ENCODE data around the gene ANKRD9.
A peak's percentile ranks its signal among the peaks of the same experiment; 100 is the strongest.
"Not testable (repeated sequence)": the region's sequence is repeated elsewhere in the genome, so short reads cannot be mapped to it uniquely, and the experiment has no call there.

Gene ANKRD9

DNA sequence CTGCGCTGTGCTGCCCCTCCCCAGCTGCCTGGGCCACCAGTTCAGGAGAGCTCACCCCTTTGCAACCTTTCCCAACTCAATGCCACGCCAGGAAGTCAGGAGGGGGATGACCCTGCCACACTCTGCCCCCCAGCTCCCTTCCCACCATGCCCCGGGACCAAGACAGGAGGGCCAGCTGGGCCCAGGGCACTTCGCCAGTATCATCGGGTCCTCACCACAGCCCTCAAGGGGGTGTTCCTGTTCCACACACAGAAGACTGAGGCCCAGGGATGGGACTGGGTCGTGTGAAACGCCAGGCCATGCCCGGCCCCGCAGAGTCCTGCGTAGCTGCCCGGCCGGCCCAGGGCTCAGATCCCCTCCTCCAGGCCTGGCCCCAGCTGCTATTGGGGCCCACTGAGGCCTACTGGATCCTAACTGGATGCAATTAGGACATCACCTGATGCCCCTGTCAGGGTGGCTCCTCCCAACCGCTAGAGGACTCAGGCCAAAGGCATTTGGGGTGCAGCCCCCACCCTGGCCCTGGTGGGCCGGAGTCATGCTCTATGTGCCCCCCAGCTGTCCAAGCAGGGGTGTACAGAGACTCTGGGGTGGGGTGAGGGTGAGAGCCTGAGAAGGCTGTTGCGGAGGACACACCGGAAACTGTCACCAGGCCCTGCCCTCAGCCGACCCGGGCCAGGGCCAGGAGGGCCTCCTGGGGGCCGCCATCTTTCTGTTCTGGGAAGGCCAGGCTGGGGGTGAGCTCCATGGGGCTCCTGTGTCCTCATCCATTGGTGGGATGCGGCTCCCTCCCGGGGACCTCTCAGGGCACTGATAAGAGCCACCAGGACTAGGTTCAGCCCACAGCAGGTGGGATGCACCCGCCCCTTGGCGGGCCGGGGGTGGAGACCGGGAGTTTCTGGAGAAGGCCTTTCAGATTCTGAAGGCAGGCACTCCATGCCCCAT is 29.3 kb upstream of the ANKRD9 start:
- DNase-seq (ENCODE audit: low read depth in 2 of 2) = no peak

DNA sequence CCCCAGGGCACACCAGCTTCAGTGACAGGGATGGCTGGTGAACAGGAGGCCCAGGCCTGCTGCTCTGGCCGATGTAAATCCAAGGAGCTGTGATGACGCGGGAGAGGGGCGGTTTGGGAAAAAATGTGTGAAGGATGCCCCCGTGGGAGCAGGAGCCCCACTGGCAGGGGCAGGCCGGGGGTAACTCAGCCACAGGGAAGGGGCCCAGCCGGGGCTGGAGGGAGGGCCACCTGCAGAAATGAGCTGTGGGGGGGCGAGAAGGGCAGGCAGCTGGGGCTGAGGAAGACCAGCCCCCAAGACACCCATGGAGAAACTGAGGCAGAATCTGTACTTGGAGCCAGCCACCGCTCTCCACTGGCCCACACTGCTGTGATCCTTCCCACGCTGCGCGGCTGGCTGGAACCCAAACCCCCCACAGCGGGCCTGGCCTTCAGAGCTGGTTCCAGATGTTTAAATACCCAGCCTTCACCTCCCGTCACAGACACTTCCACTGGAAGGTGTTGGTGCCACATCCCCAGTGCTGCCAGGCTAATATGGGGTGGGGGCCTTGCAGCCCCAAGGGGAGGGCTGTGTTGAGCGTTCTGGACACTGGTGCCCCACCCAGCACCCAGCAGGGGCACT is 28.5 kb upstream of the ANKRD9 start:
- no peak for DNase-seq (ENCODE audit: low read depth in 2 of 2)

DNA sequence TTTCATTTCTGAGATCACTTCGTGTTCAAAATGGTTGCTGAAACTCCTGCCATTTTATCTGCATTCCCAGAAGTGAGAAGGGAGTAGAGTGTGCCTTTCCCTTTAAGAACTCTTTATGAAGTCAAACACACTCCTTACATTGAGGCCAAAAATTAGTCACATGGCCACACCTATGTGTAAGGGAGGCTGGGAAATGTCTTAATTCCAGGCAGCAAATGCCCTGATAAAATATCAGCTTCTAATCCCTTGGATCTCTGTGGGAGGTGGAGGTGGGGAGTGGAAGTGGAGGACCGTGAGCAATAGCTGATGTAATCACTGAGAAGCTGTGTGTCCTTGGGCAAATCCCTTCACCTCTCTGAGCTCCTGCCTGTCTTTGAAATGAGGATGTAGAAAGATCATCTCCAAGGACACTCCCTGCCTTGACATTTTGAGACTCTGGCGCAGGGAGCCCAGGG is 22.7 kb upstream of the ANKRD9 start:
- no peak for DNase-seq (ENCODE audit: low read depth in 2 of 2)

DNA sequence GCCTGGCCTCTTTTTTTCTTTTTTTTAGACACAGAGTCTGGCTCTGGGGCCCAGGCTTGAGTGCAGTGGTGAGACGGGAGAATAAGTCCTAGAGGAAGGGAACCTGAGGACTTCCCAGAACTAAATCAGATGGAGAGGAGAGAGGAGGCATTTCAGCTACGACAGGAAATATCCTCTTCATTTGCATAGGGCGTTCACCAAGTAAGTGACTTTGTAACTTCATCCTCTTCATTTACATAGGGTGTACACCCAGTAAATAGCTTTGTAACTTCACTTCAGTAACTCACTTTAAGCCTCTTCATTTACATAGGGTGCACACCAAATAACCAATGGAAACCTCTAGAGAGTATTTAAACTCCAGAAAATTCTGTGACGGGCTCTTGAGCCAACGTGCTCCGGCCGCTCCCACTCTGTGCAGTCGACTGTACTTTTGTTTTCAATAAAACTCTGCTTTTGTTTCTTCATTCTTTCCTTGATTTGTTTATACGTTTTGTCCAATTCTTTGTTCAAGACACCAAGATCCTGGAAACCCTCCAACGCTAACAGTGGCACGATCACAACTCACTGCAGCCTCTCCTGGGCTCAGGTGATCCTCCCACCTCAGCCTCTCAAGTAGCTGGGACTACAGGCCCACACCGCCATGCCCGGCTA is 21.4 kb upstream of the ANKRD9 start:
- DNase-seq (ENCODE audit: low read depth in 2 of 2) = no peak

DNA sequence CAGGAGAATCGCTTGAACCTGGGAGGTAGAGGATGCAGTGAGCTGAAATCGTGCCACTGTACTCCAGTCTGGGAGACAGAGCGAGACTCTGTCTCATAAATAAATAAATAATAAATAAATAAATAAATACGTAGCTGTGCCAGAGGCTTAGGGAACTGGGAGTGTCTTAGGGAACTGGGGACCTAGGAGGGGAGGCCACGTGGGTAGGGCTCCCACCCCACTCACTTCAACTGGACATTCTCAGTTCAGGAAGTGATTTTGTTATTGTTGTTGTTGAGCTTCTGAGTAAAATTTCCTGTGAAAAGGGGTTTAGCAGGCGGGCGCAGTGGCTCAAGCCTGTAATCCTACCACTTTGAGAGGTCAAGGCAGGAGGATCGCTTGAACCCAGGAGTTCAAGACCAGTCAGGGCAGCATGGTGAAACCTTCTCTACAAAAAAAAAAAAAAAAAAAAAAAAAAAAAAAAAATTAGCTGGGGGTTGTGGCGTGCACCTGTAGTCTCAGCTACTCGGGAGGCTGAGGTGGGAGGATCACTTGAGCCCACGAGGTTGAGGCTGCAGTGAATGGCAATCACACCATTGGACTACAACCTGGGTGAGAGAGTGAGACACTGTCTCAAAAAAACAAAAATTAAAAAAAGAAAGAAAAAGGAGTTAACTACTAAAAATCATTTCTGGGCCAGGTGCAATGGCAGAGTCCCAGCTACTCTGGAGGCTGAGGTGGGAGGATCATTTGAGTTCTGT is 19.0 kb upstream of the ANKRD9 start:
- DNase-seq (ENCODE audit: low read depth in 2 of 2) = no peak

DNA sequence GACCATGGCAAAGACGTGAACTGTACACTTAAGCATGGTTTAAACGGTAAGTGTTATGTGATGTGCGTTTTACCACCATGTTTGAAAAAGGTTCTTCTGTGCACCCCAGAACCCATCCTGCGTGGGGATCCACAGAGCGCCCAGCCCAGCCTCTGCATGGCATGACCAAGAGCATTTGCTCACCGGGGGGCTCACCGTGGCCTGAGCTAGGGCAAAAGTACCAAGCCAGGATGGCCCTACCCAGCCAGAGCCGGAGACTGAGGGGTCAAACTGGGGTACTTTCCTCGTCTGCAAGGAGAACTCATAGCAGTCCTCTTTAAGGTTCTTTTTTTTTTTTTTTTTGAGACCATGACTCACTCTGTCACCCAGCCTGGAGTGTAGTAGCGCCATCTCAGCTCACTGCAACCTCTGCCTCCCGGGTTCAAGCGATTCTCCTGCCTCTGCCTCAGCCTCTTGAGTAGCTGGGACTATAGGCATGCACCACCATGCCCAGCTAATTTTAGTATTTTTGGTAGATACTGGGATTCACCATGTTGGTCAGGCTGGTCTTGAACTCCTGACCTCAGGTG is 16.4 kb upstream of the ANKRD9 start:
- no peak for DNase-seq (ENCODE audit: low read depth in 2 of 2)

DNA sequence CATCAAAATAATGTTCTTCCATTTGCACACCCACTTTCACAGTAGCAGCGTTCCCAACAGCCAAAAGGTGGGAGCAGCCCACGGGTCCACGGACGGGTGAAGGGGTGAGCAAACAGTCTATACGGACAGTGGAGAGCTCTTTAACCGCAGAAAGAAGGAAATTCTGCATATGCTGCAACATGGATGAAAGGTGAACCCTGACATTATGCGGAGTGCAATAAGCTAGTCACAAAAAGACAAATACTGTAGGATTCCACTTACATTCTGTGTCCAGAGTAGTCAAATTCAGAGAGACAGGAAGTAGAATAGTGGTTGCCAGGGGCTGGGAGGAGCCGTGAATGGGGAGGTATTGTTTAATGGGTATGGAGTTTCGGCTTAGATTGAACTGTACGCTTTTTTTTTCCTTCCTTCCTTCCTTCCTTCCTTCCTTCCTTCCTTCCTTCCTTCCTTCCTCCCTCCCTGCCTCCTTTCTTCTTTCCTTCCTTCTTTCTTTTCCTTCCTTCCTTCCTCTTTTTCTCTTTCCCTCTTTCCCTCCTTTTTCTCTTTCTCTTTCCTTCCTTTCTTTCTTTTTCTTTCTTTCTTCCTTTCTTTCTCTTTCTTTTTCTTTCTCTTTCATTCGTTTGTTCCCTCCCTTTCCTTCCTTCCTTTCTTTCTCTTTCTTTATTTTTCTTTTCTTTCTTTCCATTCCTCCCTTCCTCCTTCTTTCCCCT is 15.8 kb upstream of the ANKRD9 start:
- DNase-seq (ENCODE audit: low read depth in 2 of 2) = peak in 1 of 2 donors; percentile 17

DNA sequence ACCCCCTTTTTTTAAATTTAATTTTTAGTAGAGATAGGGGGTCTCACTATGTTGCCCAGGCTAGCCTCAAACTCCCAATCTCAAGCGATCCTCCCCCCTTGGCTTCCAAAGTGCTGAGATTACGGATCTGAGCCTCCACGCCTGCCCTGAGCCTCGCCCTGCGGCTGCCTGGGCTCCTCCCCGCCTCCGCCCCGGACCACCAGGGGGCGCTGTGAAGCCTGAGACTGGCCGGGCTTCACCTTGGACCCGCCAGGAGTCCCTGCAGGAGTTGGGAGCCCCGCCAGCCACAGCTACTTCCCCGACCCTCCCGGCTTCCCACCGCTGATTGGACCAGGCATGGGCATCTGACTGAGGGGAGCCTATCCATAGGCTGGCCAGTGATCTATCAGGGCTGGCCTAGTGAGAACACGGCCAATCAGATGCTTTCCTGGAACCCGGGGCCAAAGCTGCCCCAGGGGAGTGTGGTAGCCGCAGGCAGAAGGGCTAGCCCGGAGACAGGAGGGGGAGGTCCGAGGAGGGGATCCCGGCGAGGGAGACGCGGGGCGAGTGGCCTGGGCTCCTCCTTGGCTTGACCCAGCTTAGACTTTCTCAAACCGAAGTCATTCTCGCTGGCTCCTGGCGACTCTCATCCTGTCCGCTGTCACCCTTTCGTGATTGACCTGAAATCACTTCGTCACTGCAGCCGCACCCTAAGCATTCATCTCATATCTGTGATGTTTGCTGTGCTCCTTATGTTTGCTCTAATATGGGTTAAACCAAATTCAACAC is 15.1 kb upstream of the ANKRD9 start:
- peak; percentile 75 to 80 for DNase-seq (ENCODE audit: low read depth in 2 of 2)

DNA sequence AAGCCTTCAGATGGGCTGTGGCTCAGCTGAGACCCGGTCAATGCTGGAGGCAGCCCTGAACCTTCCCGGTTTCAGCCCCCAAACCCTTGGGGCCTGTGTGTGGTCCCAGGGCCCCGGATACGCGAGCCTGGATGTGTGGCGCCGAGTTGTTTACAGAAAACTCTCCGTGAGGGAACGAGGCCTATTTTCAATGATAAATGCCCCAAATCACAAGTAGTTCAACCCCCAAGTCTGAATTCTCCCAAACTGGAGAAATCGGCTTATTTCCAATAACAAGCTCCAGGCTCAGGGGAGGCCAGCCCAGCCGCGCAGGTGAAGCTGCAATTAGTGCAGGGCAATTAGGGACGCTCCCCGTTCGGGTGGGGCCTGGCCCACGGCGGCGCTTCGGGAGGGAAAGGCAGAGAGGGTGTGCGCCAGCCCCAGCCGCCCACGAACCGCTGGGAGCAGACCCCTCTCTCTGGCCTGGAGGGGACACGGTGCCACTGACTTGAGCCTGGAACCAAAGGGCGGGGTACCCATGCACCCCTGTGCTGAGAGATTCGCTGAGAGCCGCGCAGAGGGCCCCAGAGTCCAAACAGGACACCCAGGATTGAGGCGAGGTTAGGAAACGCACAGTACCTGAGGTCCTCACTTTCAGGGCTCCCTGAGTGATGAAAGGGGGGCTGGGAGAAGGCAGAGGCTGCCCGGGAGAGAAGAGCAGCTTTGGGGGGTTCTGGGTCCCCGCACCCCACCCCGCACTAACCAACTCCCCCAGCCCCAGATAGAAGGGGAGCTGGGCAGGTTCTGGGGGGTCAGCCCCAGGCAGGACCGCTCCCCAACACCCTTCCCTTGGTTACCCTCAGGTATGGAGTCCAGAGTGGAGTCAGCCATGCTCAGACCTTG is 14.2 kb upstream of the ANKRD9 start:
- DNase-seq (ENCODE audit: low read depth in 2 of 2) = no peak

DNA sequence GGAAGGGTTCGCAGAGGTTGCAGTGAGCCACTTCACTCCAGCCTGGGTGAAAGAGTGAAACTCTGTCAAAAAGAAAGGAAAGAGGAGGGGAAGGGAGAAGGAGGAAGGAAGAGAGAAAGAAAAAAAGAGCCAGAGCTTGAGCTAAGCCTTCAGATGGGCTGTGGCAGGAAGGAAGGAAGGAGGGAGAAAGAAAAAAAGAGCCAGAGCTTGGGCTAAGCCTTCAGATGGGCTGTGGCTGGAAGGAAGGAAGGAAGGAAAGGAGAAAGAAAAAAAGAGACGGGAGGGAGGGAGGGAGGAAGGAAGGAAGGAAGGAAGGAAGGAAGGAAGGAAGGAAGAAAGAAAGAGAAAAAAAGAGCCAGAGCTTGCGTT is 13.6 kb upstream of the ANKRD9 start:
- no peak for DNase-seq (ENCODE audit: low read depth in 2 of 2)

DNA sequence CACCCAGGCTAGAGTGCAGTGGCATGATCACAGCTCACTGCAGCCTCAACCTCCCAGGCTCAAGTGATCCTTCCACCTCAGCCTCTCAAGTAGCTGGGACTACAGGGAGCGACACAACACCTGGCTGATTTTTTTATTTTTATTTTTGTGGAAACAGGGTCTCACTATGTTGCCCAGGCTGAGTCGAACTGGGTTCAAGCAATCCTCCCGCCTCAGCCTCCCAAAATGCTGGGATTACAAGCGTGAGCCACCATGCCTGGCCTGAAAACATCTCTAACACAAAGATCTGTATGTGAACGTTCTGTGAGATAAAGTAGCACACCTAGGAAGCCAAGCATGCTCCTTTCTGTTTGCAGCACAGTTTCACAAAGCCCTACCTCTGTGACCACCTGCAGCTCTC is 10.1 kb upstream of the ANKRD9 start:
- DNase-seq (ENCODE audit: low read depth in 2 of 2) = not testable (repeated sequence)

DNA sequence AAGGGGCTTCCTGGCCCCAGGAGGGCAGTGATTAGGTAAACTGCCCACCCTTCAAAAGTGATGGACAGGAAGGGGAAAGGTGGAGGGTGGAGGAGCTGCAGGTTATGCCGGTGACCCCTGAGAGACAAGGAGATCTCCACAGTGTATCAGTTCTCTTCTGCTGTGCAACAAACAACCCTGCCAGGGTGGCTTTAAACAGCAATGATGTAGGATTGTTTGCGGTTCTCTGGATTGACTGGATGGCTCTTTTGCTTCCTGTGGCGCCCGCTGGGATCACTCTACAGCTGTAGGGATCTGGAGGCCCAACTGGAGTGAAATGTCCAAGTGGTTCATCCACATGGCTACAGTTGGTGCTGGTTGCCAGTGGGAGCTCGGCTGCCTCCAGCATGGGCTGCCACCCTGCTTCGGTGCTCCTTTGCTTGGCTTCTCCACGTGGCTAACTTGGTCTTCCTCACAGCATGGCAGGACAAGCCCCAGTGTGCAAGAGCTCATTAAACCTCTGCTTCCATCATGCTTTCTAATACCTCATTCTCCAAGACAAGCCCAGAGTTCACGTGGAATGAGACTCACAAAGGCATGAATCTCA is 8.6 kb upstream of the ANKRD9 start:
- DNase-seq (ENCODE audit: low read depth in 2 of 2) = no peak

DNA sequence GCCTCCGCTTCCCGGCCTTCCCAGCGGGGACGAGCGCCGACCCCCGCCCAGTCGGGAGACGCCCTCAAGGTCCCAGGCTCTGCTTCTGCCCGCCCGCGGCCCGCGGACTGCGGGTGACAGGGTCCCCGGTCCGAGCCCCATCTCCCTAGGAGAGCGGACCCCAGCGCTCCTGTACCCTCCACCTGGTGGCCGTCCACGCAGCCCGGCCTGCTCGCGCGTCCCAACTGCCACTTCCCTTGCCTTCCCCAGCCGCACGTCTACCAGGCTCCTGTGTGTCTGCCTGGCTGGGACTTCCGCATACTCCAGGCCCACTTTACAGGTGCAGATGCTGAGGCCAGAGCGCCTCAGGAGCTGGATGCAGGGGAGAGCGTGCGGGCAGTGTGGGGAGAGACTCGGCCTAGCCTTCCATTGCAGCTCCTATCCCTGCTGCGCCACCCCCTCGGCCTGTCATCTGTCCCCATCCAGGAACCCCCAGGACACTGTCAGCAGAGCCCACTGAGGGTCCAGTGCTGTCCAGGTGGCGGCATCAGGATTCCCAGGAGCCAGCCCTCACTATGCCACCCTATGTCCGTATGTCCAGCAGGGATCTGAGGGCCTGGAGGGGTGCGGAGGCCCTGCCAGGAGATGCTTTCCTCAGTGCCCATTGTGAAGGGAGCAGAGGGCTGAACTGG is 8.0 kb upstream of the ANKRD9 start:
- DNase-seq (ENCODE audit: low read depth in 2 of 2) = no peak

DNA sequence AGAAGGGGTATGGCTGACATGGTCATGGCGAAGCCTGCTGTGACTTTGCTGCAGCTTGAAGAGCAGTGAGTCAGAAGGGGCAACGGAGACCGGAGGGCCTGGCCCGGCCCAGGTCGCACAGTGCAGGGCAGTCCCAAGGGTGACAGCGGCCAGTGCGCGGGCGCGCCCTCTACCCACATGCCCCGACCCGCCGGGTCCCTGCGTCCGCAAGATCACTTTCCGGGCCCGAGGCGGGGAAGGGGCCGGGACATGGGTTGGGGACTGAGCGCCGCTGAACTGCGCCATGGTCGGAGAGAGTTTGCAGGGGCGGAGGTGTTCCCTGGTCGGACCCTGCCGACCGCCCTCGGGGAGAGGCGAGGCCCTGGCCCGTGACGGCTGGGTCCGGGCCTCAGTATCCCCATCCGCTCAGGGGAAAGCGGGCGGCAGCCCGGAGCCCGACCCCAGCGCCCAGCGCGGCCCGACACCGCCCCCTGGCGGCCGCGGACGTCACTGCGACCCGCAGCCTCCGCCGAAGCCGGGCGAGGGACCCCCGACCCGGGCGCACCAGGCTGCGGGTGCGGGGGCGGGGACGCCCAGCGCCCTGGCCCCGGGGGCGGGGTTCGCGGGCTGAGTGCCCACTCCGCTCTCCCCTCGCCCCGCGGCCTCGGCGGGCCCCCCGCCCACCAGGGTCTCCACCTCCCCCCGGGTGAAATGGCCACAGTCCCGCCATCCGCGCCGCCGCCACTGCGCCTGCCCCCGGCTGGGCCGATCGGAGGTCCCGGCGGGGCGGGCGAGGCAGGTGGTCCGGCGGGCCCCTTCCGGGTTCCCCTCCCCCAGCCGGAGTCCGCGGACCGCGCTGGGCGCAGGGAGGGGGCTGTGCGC is 7.2 kb upstream of the ANKRD9 start:
- peak in 1 of 2 donors; percentile 43 for DNase-seq (ENCODE audit: low read depth in 2 of 2)

DNA sequence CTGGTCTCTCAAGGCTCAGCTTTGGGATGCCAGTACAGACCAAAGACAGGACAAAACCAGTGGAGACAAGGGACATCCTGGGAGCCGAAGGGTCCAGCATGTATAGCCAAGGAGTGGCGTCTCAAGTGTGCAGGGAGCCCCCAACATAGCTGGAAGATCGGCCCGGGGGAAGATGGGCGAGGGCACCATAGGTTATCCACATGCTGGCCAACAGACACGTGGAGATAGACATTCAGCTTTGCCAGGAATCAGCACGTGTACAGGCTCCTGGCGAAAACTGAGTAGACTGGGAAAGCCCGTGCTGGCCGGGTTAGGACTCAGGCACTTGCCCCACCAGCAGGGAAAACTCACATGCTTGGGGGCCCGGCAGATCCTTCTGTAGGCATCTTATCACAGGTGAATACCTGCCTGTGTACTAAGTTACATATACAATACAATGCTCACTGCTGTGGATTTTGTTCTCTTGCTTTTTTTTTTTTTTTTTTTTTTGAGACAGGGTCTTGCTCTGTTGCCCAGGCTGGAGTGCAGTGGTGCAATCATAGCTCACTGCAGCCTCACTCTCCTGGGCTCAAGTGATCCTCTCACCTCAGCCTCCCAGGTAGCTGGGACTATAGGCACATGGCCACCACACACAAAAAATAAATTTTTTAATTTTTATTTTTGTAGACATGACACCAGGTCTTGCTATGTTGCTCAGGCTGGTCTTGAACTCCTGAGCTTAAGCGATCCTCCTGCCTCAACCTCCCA is 5.6 kb upstream of the ANKRD9 start:
- no peak for DNase-seq (ENCODE audit: low read depth in 2 of 2)

DNA sequence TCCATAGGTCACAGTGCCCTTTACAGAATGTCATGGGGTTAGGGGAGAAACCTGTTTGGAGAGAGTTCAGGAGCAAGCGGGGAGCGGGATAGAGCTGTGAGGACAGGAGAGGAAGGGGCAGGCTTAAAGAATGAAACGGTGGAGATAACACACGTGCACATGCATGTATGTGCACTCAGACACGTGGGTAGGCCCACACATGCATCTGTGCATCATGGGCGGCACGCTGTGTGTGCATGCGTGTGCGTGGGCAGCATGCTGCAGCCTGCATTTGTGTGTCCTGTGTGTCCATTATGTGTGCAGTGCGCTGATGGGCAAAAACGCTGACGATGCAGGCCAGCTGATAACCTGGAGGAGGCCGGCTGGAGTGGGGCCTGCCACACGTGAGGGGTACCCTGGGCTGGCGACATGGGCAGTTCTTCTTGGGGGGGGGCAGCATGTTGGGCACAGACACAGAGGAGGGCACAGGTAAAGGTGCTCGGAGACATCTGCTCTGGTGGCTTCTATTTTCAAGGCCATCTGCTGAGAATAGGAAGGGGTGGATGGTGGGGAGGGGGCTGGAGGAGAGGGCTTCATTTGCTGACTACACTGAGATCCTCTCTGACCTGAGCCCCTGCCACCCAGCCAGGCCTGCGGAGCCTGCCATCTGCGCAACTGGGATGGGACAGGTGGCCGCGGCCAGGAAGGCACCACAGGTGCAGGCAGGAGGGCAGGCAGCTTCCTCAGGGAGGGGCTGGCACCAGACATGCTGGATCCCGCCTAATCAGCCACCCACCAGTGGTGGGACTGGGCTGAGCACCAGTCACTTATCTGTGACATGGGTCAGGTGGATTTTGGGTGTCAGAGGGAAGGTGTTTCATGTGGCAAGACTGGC is 4.6 kb upstream of the ANKRD9 start:
- DNase-seq (ENCODE audit: low read depth in 2 of 2) = no peak
